SK-N-SH treated with all-trans-retinoic acid at 6 μM for 48 hours (cell line): ENCODE measurements around the gene GPR31.

Experiments
- ATAC-seq: fragments of 200-7000 bp; cut with Tn5 transposase; 3 replicates; pipeline ENCODE4 v1.9.1; 2020; ENCODE audit warnings: mild to moderate bottlenecking, moderate library complexity
- ARNTL ChIP-seq: fragments of 450-650 bp; formaldehyde crosslinking; IDR thresholded peaks from 2 replicates; pipeline ENCODE4 v1.5.0; 2020; ENCODE audit warnings: low read depth, mild to moderate bottlenecking, moderate library complexity, borderline replicate concordance
- BACH2 ChIP-seq: fragments of 250-450 bp; sonication (Bioruptor Pico); IDR thresholded peaks from 2 replicates; pipeline ENCODE4 v1.9.0; 2021; ENCODE audit warnings: mild to moderate bottlenecking, borderline replicate concordance
- CREB5 ChIP-seq: fragments of 250-450 bp; sonication (Bioruptor Pico); IDR thresholded peaks from 2 replicates; pipeline ENCODE4 v1.5.1; 2020; ENCODE audit warnings: low read depth, mild to moderate bottlenecking, moderate library complexity
- CSRNP3 ChIP-seq: fragments of 250-450 bp; sonication (Bioruptor Pico); IDR thresholded peaks from 2 replicates; pipeline ENCODE4 v1.5.1; 2021; ENCODE audit warnings: mild to moderate bottlenecking, moderate library complexity
- ESRRG ChIP-seq: fragments of 250-450 bp; sonication (Bioruptor Pico); IDR thresholded peaks from 2 replicates; pipeline ENCODE4 v1.6.1; 2021; ENCODE audit warnings: mild to moderate bottlenecking
- GLIS3 ChIP-seq: fragments of 250-450 bp; sonication (Bioruptor Pico); IDR thresholded peaks from 2 replicates; pipeline ENCODE4 v1.5.0; 2020; ENCODE audit warnings: mild to moderate bottlenecking, moderate library complexity
- ISL1 ChIP-seq: fragments of 250-450 bp; sonication (Bioruptor Pico); IDR thresholded peaks from 2 replicates; pipeline ENCODE4 v2.1.2; 2022; ENCODE audit warnings: mild to moderate bottlenecking, moderate library complexity
- OSR1 ChIP-seq: fragments of 250-450 bp; sonication (Bioruptor Pico); IDR thresholded peaks from 2 replicates; pipeline ENCODE4 v1.8.0; 2022; ENCODE audit warnings: moderate library complexity, mild to moderate bottlenecking, inconsistent platforms
- PATZ1 ChIP-seq: fragments of 250-450 bp; sonication (Bioruptor Pico); IDR thresholded peaks from 2 replicates; pipeline ENCODE4 v1.8.0; 2020; ENCODE audit warnings: mild to moderate bottlenecking, moderate library complexity, borderline replicate concordance
- POU6F1 ChIP-seq: fragments of 250-450 bp; sonication (Bioruptor Pico); IDR thresholded peaks from 2 replicates; pipeline ENCODE4 v1.8.0; 2021; ENCODE audit warnings: low read depth, mild to moderate bottlenecking, moderate library complexity, borderline replicate concordance
- PPARA ChIP-seq: fragments of 250-450 bp; sonication (Bioruptor Pico); IDR thresholded peaks from 2 replicates; pipeline ENCODE4 v1.5.0; 2020; ENCODE audit warnings: mild to moderate bottlenecking, borderline replicate concordance
- RARB ChIP-seq: fragments of 250-450 bp; sonication (Bioruptor Pico); IDR thresholded peaks from 2 replicates; pipeline ENCODE4 v1.8.0; 2021; ENCODE audit warnings: mild to moderate bottlenecking, moderate library complexity
- SNAI2 ChIP-seq: fragments of 250-450 bp; sonication (Bioruptor Pico); IDR thresholded peaks from 2 replicates; pipeline ENCODE4 v1.5.0; 2020; ENCODE audit warnings: mild to moderate bottlenecking, moderate library complexity
- TCF4 ChIP-seq: fragments of 250-450 bp; sonication (Bioruptor Pico); IDR thresholded peaks from 2 replicates; pipeline ENCODE4 v1.8.0; 2021; ENCODE audit warnings: mild to moderate bottlenecking, moderate library complexity, borderline replicate concordance
- TOX ChIP-seq: fragments of 250-450 bp; sonication (Bioruptor Pico); IDR thresholded peaks from 2 replicates; pipeline ENCODE4 v1.8.0; 2021; ENCODE audit warnings: mild to moderate bottlenecking, moderate library complexity, borderline replicate concordance
- TSHZ2 ChIP-seq: fragments of 250-450 bp; sonication (Bioruptor Pico); IDR thresholded peaks from 2 replicates; pipeline ENCODE4 v1.5.0; 2020; ENCODE audit warnings: mild to moderate bottlenecking, moderate library complexity
- ZC3H10 ChIP-seq: fragments of 250-450 bp; sonication (Bioruptor Pico); IDR thresholded peaks from 2 replicates; pipeline ENCODE4 v1.5.1; 2021; ENCODE audit warnings: mild to moderate bottlenecking, moderate library complexity
- ZFP3 ChIP-seq: fragments of 250-450 bp; sonication (Bioruptor Pico); IDR thresholded peaks from 2 replicates; pipeline ENCODE4 v1.5.0; 2020; ENCODE audit warnings: mild to moderate bottlenecking, moderate library complexity
- ZFP30 ChIP-seq: fragments of 450-650 bp; formaldehyde crosslinking; IDR thresholded peaks from 2 replicates; pipeline ENCODE4 v1.5.0; 2022; ENCODE audit warnings: mild to moderate bottlenecking, moderate library complexity
- ZNF565 ChIP-seq: fragments of 450-650 bp; formaldehyde crosslinking; conservative IDR thresholded peaks from 2 replicates; pipeline ENCODE4 v1.5.0; 2020; ENCODE audit warnings: low read depth, mild to moderate bottlenecking, moderate library complexity
- ZNF70 ChIP-seq: fragments of 450-650 bp; formaldehyde crosslinking; IDR thresholded peaks from 2 replicates; pipeline ENCODE4 v1.5.0; 2020; ENCODE audit warnings: mild to moderate bottlenecking, moderate library complexity
- ZNF8 ChIP-seq: fragments of 450-650 bp; formaldehyde crosslinking; IDR thresholded peaks from 2 replicates; pipeline ENCODE4 v1.5.0; 2020; ENCODE audit warnings: mild to moderate bottlenecking, moderate library complexity

Gene GPR31

GRCh38 chr6:167150941-167151549 lies 6.7 kb downstream of the GPR31 start (continued):
- no peak for TF ChIP-seq RARB (CRISPR knock-in tag)
- no peak for TF ChIP-seq PATZ1
- no peak for TF ChIP-seq TCF4 (CRISPR knock-in tag)
- no peak for TF ChIP-seq CSRNP3 (CRISPR knock-in tag)
- TF ChIP-seq, all 23 proteins: peak for 0

GRCh38 chr6:167148997-167149396 lies 8.8 kb downstream of the GPR31 start:
- no peak for ATAC-seq

GRCh38 chr6:167148021-167148420 lies 9.8 kb downstream of the GPR31 start:
- no peak for TF ChIP-seq ESRRG
- no peak for ATAC-seq

More at GRCh38 chr6:167148997-167149396, 8.8 kb downstream of the GPR31 start:
- no peak for TF ChIP-seq TCF4 (CRISPR knock-in tag)
- TF ChIP-seq TOX (CRISPR knock-in tag), result no peak
- TF ChIP-seq RARB (CRISPR knock-in tag), result no peak
- TF ChIP-seq ESRRG, result no peak
- TF ChIP-seq ZNF565 (CRISPR knock-in tag), result no peak
- no peak for TF ChIP-seq ZNF8 (CRISPR knock-in tag)
- TF ChIP-seq PPARA (CRISPR knock-in tag), result no peak

- ATAC-seq, result no peak
Observed at GRCh38 chr6:167146977-167147376, 10.8 kb downstream of the GPR31 start.

GRCh38 chr6:167146135-167146534 lies 11.6 kb downstream of the GPR31 start:
- ATAC-seq, result no peak

More at GRCh38 chr6:167146977-167147376, 10.8 kb downstream of the GPR31 start:
- no peak for TF ChIP-seq PPARA (CRISPR knock-in tag)
- TF ChIP-seq RARB (CRISPR knock-in tag), result no peak
- TF ChIP-seq SNAI2 (CRISPR knock-in tag), result no peak
- TF ChIP-seq BACH2, result no peak
- TF ChIP-seq CREB5 (CRISPR knock-in tag), result no peak
- TF ChIP-seq OSR1 (CRISPR knock-in tag), result no peak
- TF ChIP-seq TCF4 (CRISPR knock-in tag), result no peak
- TF ChIP-seq ISL1 (CRISPR knock-in tag), result no peak
- no peak for TF ChIP-seq ZNF8 (CRISPR knock-in tag)
- TF ChIP-seq ARNTL, result no peak
- no peak for TF ChIP-seq TOX (CRISPR knock-in tag)
- no peak for TF ChIP-seq POU6F1
- TF ChIP-seq GLIS3, result no peak

GRCh38 chr6:167145461-167145860 lies 12.3 kb downstream of the GPR31 start:
- no peak for ATAC-seq
- TF ChIP-seq ARNTL (no peak), ISL1 (CRISPR knock-in tag) (no peak), ZC3H10 (CRISPR knock-in tag) (no peak), ESRRG (no peak), BACH2 (no peak), TSHZ2 (CRISPR knock-in tag) (no peak), ZNF8 (CRISPR knock-in tag) (no peak), TCF4 (CRISPR knock-in tag) (no peak), GLIS3 (no peak), POU6F1 (no peak), ZNF70 (CRISPR knock-in tag) (no peak), ZFP30 (CRISPR knock-in tag) (no peak), RARB (CRISPR knock-in tag) (no peak)

More at GRCh38 chr6:167146135-167146534, 11.6 kb downstream of the GPR31 start:
- TF ChIP-seq BACH2 (no peak), ZFP3 (CRISPR knock-in tag) (no peak), OSR1 (CRISPR knock-in tag) (no peak)
